ENCODE data around the gene DACT3. TPM values are rescaled to one million over a fixed set of nuclear protein-coding genes. Genes with fewer than 3 reads are reported as not detected.
"Not testable (repeated sequence)": the region's sequence is repeated elsewhere in the genome, so short reads cannot be mapped to it uniquely, and the experiment has no call there.

DACT3 gene
- total RNA-seq, 1 experiment from 2014 or later, result 1.0 TPM

DNA sequence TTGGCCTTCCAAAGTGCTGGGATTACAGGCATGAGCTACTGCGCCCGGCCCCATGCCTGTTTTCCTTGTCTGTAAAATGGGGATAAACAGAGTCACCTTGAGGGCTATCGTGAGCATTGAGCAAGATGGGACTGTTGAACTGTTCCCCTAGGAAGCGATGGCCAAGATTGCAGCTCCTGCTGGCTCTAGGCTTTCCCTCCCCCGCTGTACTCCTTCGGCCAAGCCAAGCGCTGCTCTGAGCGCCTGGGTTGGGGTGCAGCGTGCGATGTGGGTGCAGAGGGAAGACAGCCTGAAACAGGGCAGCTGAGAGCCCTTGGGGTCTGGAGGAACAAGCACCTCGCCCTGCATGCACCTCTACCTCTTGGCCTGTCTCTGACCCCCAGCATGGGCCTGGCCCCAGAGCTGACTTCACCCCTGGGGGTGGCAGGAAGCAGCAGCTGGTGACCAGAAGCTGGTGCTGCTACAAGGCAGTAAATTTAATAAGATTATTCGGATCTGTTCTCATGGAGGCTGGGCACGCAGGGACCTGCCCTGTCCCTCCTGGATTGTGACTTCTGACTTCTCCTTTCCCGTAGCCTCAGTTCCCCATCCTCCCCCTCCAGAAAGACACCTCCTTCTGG lies 30.3 kb downstream of the DACT3 start:
- intact Hi-C loops (cut with micrococcal nuclease; ENCODE audit: unreplicated experiment), result no loop called here
- no peaks in the 10 kb centered on the region for H3K27me3 ChIP-seq (ENCODE audit: control insufficient read depth, insufficient read depth, low read length)
- in situ Hi-C loops (cut with HindIII; ENCODE audit: low pct_unique_long_range_greater_than_20kb, low sequenced_read_pairs), result no loop called here
- ChIA-PET CTCF (interaction anchor here (0.8 to 1.0 kb wide), 2 partner anchors 9 to 13 kb away, joined by 3 to 4 read pairs; no protein-coding TSS in a partner anchor), POLR2A (no interaction called here)
- BruUV-seq (replicated peaks), result no TSS peak
- no peaks in the 10 kb centered on the region for H3K4me1 ChIP-seq (ENCODE audit: control insufficient read depth, insufficient read depth, low read length)
- no peaks in the 10 kb centered on the region for H3K9me3 ChIP-seq (ENCODE audit: control insufficient read depth, insufficient read depth, low read depth, low read length)
- H3K27ac ChIP-seq (ENCODE audit: low read length), result no peak overlapping the region
- DNase-seq (ENCODE audit: low read depth, low spot score) (no peak), ATAC-seq (no peak)
- no peak for TF ChIP-seq SIN3A (IDR thresholded peaks at IDR 0.05; ENCODE audit: borderline replicate concordance, insufficient read depth, low read depth, low read length)
- TF ChIP-seq TCF7L2 (IDR thresholded peaks at IDR 0.05; ENCODE audit: low read depth, low read length), result no peak
- TF ChIP-seq, protein P1, sequence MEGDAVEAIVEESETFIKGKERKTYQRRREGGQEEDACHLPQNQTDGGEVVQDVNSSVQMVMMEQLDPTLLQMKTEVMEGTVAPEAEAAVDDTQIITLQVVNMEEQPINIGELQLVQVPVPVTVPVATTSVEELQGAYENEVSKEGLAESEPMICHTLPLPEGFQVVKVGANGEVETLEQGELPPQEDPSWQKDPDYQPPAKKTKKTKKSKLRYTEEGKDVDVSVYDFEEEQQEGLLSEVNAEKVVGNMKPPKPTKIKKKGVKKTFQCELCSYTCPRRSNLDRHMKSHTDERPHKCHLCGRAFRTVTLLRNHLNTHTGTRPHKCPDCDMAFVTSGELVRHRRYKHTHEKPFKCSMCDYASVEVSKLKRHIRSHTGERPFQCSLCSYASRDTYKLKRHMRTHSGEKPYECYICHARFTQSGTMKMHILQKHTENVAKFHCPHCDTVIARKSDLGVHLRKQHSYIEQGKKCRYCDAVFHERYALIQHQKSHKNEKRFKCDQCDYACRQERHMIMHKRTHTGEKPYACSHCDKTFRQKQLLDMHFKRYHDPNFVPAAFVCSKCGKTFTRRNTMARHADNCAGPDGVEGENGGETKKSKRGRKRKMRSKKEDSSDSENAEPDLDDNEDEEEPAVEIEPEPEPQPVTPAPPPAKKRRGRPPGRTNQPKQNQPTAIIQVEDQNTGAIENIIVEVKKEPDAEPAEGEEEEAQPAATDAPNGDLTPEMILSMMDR (IDR thresholded peaks at IDR 0.05), result no peak
- TF ChIP-seq, protein P2, sequence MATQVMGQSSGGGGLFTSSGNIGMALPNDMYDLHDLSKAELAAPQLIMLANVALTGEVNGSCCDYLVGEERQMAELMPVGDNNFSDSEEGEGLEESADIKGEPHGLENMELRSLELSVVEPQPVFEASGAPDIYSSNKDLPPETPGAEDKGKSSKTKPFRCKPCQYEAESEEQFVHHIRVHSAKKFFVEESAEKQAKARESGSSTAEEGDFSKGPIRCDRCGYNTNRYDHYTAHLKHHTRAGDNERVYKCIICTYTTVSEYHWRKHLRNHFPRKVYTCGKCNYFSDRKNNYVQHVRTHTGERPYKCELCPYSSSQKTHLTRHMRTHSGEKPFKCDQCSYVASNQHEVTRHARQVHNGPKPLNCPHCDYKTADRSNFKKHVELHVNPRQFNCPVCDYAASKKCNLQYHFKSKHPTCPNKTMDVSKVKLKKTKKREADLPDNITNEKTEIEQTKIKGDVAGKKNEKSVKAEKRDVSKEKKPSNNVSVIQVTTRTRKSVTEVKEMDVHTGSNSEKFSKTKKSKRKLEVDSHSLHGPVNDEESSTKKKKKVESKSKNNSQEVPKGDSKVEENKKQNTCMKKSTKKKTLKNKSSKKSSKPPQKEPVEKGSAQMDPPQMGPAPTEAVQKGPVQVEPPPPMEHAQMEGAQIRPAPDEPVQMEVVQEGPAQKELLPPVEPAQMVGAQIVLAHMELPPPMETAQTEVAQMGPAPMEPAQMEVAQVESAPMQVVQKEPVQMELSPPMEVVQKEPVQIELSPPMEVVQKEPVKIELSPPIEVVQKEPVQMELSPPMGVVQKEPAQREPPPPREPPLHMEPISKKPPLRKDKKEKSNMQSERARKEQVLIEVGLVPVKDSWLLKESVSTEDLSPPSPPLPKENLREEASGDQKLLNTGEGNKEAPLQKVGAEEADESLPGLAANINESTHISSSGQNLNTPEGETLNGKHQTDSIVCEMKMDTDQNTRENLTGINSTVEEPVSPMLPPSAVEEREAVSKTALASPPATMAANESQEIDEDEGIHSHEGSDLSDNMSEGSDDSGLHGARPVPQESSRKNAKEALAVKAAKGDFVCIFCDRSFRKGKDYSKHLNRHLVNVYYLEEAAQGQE (IDR thresholded peaks at IDR 0.05; ENCODE audit: insufficient read depth in 1 of 2, low read depth in 2 of 2, low read length in 1 of 2), result no peak
- no peak for TF ChIP-seq POLR2AphosphoS5 (IDR thresholded peaks at IDR 0.05; ENCODE audit: low read depth, low read length)
- H3K36me3 ChIP-seq (ENCODE audit: control insufficient read depth, insufficient read depth, low read length), result no peaks in the 10 kb centered on the region
- no peak overlapping the region for H3K4me3 ChIP-seq (ENCODE audit: low read depth in 2 of 2, low read length in 2 of 2)

DNA sequence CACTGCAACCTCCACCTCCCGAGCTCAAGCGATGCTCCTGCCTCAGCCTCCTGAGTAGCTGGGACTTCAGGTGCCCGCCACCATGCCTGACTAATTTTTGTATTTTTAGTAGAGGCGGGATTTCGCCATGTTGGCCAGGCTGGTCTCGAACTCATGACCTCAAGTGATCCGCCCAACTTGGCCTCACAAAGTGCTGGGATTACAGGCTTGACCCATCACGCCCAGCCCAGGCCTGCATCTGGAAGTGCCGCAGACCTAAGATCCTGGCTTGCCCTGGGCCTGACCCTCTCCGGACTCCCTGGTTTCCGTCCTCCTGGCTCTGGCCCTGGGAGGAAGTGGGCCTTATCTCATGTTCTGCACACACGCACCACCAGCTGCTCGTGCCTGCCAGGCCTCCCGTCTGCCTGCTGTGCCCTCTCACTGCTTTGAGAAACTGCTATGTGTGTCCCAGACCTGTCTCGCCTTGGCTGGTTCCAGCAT lies 31.4 kb downstream of the DACT3 start:
- no peak overlapping the region for H3K27ac ChIP-seq (ENCODE audit: low read length)
- ChIA-PET POLR2A (no interaction called here), CTCF (no interaction called here)
- no peak for TF ChIP-seq TCF7L2 (IDR thresholded peaks at IDR 0.05; ENCODE audit: low read depth, low read length)
- no peak for TF ChIP-seq SIN3A (IDR thresholded peaks at IDR 0.05; ENCODE audit: borderline replicate concordance, insufficient read depth, low read depth, low read length)
- TF ChIP-seq, protein P2 (IDR thresholded peaks at IDR 0.05; ENCODE audit: insufficient read depth in 1 of 2, low read depth in 2 of 2, low read length in 1 of 2), result no peak
- TF ChIP-seq POLR2AphosphoS5 (IDR thresholded peaks at IDR 0.05; ENCODE audit: low read depth, low read length), result no peak
- TF ChIP-seq, protein P1 (IDR thresholded peaks at IDR 0.05), result no peak
- ATAC-seq (no peak), DNase-seq (ENCODE audit: low read depth, low spot score) (no peak)
- no peaks in the 10 kb centered on the region for H3K36me3 ChIP-seq (ENCODE audit: control insufficient read depth, insufficient read depth, low read length)
- intact Hi-C loops (cut with micrococcal nuclease; ENCODE audit: unreplicated experiment) (no loop called here), in situ Hi-C loops (cut with HindIII; ENCODE audit: low pct_unique_long_range_greater_than_20kb, low sequenced_read_pairs) (no loop called here)
- H3K27me3 ChIP-seq (ENCODE audit: control insufficient read depth, insufficient read depth, low read length), result no peaks in the 10 kb centered on the region
- no TSS peak for BruUV-seq (replicated peaks)
- H3K4me1 ChIP-seq (ENCODE audit: control insufficient read depth, insufficient read depth, low read length), result no peaks in the 10 kb centered on the region
- no peak overlapping the region for H3K4me3 ChIP-seq (ENCODE audit: low read depth in 2 of 2, low read length in 2 of 2)
- H3K9me3 ChIP-seq (ENCODE audit: control insufficient read depth, insufficient read depth, low read depth, low read length), result no peaks in the 10 kb centered on the region

DNA sequence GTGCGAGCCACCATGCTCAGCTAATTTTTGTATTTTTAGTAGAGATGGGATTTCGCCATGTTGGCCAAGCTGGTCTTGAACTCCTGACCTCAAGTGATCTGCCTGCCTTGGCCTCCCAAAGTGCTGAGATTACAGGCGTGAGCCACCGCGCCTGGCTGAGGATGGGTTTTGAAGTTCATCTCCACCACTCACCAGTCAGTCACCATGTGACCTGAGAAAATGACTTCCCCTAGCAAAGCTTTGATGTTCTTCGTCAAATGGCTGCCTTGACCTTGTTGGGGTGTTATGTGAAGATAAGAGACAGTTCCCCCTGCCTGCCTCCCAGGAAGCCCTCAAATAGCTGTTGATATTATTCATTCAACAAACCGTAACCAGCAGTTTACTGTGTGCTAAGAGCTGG lies 32.0 kb downstream of the DACT3 start:
- POLR2A ChIA-PET; in situ Hi-C loops (cut with HindIII; ENCODE audit: low pct_unique_long_range_greater_than_20kb, low sequenced_read_pairs); DNase-seq (ENCODE audit: low read depth, low spot score); H3K4me3 ChIP-seq (ENCODE audit: low read depth in 2 of 2, low read length in 2 of 2); H3K27me3 ChIP-seq (ENCODE audit: control insufficient read depth, insufficient read depth, low read length); H3K36me3 ChIP-seq (ENCODE audit: control insufficient read depth, insufficient read depth, low read length); H3K27ac ChIP-seq (ENCODE audit: low read length); CTCF ChIA-PET; H3K9me3 ChIP-seq (ENCODE audit: control insufficient read depth, insufficient read depth, low read depth, low read length); H3K4me1 ChIP-seq (ENCODE audit: control insufficient read depth, insufficient read depth, low read length); ATAC-seq; BruUV-seq (replicated peaks); intact Hi-C loops (cut with micrococcal nuclease; ENCODE audit: unreplicated experiment): not testable (repeated sequence)
